ENCODE results near the gene SRSF12.

SRSF12 gene

DNA sequence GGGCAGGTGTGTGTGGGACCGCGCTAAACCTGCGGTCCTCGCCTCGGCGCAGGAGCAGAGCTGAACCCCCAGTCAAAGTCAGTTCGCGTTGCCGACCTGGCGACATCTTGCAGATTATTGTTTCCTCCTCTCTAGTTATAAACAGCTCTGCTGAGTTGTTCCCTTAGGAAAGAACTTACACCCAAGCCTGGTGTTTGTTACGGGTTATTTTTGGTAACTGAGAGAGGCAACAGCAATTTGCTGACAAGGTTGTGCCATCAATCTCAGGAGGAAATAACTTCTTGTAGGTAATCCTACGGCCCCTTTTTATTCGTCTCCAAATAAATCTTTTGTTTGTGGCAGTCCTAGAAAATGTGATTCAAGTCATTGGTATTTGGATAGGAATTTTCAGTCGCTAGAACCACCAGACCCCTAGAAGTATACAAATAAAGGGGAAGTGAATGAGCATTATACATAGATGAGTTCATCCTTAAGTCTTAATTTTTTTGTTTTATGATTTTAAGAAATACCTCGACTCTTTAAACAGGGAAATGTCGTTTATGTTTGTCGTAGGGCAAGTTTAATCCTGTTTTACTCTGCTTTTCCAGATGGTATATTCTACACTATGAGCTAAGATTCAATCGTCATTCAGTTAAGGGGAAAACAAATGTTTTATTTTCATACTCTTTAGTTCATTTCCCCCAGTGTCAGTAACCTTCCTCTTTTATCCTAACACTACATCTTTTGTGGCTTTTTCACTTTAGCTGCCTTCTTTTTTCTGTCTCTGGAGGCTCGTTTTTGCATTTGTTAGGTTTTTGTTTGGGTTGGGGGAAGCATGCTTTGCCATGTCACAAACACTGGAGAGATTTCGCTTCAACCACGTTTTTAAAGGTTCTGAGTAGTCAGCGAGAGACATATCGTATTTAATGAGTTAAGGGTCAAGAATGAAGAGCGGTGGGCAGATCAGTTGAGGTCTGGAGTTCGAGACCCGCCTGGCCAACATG, 29.1 kb upstream of the SRSF12 start:
- no peak for DNase-seq (ENCODE audit: low spot score)
- peak overlapping the region; percentile 91 for H3K27ac ChIP-seq
- H3K4me3 ChIP-seq = peak overlapping the region; percentile 96
- TF ChIP-seq, protein P1, sequence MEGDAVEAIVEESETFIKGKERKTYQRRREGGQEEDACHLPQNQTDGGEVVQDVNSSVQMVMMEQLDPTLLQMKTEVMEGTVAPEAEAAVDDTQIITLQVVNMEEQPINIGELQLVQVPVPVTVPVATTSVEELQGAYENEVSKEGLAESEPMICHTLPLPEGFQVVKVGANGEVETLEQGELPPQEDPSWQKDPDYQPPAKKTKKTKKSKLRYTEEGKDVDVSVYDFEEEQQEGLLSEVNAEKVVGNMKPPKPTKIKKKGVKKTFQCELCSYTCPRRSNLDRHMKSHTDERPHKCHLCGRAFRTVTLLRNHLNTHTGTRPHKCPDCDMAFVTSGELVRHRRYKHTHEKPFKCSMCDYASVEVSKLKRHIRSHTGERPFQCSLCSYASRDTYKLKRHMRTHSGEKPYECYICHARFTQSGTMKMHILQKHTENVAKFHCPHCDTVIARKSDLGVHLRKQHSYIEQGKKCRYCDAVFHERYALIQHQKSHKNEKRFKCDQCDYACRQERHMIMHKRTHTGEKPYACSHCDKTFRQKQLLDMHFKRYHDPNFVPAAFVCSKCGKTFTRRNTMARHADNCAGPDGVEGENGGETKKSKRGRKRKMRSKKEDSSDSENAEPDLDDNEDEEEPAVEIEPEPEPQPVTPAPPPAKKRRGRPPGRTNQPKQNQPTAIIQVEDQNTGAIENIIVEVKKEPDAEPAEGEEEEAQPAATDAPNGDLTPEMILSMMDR (IDR thresholded peaks at IDR 0.05) = no peak

DNA sequence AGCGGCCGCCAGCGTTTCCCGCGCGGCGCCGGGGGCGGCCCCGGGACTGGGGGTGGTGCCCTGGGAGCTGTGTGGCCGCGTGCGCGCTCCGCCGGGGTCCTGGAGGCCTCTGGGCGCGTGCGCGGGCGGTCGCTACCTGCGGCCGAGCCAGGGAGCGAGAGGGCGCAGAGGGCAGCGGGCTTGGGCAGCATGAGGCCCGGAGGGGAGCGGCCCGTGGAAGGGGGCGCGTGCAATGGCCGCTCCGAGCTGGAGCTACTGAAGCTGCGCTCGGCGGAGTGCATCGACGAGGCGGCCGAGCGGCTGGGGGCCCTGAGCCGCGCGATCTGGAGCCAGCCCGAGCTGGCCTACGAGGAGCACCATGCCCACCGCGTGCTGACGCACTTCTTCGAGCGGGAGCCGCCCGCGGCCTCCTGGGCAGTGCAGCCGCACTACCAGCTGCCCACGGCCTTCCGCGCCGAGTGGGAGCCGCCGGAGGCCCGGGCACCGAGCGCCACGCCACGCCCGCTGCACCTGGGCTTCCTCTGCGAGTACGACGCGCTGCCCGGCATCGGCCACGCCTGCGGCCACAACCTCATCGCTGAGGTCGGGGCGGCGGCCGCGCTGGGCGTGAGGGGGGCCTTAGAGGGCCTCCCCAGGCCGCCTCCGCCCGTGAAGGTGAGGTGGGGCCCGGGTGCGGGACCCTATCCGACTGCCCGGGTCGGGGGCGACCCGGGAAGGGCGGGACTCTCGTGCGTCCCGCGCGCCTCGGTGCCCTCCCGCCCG, 28.3 kb upstream of the SRSF12 start, which contains the start of gene PM20D2:
TSS of gene PM20D2 (plus strand) at position 100 of the 762 bp plus-strand sequence. CDS start at position 190, 90 bp downstream.
- H3K4me3 ChIP-seq = peak within 1 kb of the TSS; percentile 96
- TF ChIP-seq, protein P1 (IDR thresholded peaks at IDR 0.05) = no peak
- peak within 1 kb of the TSS; percentile 91 for H3K27ac ChIP-seq
- peak; percentile 75 for DNase-seq (ENCODE audit: low spot score)

DNA sequence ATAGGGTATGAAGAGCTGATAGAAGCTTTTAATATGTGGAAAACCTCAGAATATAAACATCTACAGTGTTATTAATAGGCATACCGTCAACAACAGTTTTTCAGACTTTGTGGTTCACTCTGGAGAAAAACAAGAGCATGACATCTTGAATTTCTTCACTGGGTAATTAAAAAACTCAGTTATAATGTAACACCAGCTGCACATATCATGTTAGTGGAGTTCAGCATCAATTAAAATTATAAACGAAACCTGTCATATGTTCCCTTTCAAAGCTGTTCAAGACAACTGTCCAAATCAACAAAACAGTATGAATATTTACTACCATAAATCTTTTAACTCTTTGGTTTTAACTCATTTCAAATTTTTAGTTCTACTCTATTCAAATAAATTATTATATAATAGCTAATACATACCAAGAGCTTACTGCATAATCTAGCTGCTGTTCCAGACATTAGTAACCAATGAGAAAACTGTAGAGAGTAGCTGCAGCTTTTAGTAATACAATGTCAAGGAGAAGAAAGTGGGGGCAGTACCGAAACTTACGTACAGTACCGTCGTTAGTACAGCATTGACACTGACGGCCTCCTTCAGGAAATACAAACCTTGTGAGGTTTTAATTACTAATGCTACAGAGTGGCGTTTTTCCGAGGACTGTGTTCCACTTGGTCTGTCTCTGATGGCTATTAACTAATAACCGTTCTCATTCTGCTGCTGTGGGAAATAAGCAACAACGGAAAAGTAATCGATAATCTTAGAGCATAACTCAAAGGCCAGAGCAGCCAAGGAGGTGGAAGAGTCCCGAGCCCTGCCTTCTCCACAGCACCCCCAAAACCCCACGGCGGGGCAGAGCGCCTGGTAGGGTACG, 27.5 kb upstream of the SRSF12 start:
- TF ChIP-seq, protein P1 (IDR thresholded peaks at IDR 0.05) = no peak
- no peak for DNase-seq (ENCODE audit: low spot score)
- Histone ChIP-seq H3K4me3 (peak overlapping the region; percentile 96), H3K27ac (peak overlapping the region; percentile 91)

DNA sequence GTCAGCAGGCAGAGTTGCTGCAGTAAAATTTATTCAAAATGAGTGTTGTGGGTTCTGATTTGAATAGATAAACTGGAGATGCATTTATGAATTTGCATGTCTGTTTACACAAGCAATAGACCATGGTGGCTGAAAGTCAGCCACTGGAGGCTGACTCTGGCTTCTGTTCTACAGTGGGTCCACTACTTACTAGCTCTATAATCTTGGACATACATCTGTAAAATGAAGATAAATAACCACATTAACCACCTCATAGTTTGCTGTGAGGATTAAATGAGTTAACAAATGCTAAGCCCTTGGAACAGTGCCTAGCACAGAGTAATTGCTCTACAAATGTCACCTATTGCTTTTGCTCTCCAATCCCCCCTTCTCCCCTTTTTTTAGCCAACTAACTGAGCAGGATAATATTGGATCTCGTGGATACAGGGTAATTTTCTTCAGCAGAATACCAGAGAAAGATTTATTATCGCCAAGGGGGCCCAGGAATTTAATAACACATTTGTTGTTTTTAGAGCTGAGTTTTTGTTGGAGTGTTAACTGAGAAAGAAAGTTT, 26.6 kb upstream of the SRSF12 start:
- no peak overlapping the region for H3K4me3 ChIP-seq
- H3K27ac ChIP-seq = no peak overlapping the region
- TF ChIP-seq, protein P1 (IDR thresholded peaks at IDR 0.05) = no peak

DNA sequence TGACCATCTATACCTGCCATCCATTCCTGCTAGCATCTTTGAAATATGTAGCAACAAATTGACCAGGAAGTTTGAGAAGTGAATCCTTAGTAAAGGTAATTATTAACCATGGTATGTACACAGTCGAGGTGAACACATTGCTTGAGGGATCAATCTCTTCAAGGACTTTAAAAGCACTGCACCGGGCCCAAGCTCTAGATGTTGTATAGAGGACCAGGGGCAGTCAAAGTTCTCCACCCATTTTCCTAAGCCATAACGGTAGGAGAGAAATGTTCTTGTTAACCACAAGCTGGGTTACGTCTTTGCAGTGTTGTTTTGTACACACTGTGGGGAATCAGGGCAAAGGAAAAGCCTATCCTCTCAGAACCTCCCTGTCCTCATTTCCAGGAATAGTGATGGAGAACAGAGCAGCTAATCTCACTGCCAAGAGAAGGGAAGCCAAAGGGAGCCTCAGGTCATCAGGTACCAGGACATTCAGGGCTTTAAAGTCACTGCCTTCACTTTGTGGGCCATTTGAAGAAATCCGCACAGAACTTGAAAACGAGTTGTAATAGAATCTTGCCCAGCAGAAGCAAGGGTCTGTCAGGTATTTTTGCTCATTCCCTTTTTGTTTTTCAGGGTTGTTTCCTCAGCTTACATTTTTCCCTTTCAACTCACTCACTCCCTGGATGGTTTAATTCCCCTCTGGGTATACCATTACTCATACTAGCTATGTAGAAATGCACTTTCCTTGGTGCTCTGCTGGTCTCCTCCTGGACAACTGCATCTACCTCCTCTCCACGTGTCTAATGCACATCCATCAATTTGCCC, 22.7 kb upstream of the SRSF12 start:
- H3K27ac ChIP-seq = no peak overlapping the region
- DNase-seq (ENCODE audit: low spot score) = no peak
- H3K4me3 ChIP-seq = no peak overlapping the region
- TF ChIP-seq, protein P1 (IDR thresholded peaks at IDR 0.05) = no peak

More for the DNA sequence above, 26.6 kb upstream of the SRSF12 start:
- DNase-seq (ENCODE audit: low spot score) = no peak

Measured in coronary artery (tissue), 2 donors.